ENCODE measurements around the gene MIP.

- TF ChIP-seq CTCF (IDR thresholded peaks at IDR 0.05) (no peak), POLR2A (IDR thresholded peaks at IDR 0.05) (no peak)
These were observed 43.7 kb downstream of the MIP start for GRCh38 chr12:56410768-56411167.
